H4 (cell line): ENCODE results near the gene FAM114A1. TPM values are rescaled to one million over a fixed set of nuclear protein-coding genes. Genes with fewer than 3 reads are reported as not detected.
A peak's percentile ranks its signal among the peaks of the same experiment; 100 is the strongest.

Experiments
- DNase-seq: peaks from one replicate; pipeline ENCODE4 v3.0.0-alpha.2; 2015; ENCODE audit warnings: low spot score
- total RNA-seq: library from RNA; depleted of rRNA; stranded (reverse); fragments of >200 nt; shearing (Covaris generic); gene quantifications from 2 replicates; pipeline ENCODE4 v1.2.3, GENCODE V29; 2014; rRNA removed

FAM114A1 gene
- 89.3 and 118 TPM in 2 replicates for total RNA-seq

DNA sequence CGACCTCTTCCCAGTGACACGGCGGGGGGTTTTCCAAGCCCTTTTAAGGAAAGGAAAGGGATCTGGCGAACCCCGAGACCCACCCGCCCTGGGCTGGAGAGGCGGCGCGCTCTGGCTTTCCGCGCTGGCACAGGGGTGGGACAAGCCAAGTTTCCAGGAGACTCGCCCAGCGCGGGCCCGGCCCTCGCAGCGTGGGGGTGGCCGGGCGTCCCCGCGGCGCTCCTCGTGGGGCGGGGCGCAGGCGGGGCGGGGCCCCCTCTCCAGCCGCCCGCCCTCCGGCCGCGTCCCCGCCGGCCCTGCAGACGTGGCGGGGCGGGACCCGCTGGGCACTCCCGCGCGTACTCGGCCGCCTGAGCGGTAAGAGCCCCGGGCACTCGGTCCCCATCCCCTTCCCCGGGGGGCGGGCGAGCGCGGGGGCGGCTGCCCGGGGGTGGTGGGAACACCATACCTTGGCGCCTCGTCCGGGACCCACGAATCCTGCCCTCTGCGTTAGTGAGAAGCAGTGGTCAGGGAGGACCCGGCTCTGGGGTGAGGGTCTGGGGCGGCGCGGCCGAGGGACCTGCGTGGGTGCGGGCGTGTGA lies at the start of gene FAM114A1:
TSS of gene FAM114A1 (plus strand) at position 329 of the 581 bp plus-strand sequence. CDS start 10,273 bp downstream, outside the sequence.
- peak; percentile 75 for DNase-seq

DNA sequence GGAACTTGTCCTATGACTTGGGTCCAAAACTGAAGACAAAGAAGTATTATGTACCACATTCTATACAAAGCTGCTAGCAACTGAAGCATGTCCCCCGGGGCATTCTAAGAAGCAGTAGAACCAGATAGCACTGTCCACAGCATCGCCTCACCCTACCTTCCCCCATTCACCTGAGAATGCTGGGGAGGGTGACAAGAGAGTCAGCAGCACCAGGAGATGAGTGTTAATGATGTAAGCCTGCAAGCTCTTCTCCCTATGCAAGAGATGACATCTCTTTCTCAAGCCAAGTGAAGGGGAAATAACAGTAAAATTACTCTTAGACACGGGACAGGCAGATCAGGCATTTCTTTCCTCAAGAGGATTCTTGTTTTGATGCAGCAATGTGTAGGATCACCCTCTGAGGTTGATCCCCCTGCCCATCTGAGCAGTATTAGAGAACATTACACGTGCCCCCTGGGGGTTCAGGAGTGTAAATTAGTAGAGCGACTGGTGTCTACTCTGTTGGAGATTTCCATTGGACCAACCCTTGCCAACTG lies 49.1 kb upstream of the FAM114A1 start:
- DNase-seq: no peak

DNA sequence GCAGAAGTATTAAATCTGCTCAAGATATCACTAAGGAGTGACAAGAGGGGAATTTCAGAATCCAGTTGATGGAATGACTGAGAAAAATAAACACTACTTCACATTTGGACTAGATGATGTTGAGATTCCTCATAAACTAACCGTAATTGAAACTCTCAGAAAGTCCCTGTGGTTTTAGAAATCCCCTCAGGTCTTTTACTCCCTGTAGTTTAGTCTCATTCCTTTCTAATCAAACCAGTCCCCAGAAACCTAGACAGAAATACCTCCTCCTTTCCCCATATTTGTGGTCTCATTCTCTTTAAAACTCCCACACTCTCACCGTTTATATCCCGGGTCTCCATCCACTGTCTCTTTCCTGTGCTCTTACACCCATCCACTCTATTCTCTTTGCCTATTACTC lies 48.0 kb upstream of the FAM114A1 start:
- DNase-seq: peak; percentile 62

DNA sequence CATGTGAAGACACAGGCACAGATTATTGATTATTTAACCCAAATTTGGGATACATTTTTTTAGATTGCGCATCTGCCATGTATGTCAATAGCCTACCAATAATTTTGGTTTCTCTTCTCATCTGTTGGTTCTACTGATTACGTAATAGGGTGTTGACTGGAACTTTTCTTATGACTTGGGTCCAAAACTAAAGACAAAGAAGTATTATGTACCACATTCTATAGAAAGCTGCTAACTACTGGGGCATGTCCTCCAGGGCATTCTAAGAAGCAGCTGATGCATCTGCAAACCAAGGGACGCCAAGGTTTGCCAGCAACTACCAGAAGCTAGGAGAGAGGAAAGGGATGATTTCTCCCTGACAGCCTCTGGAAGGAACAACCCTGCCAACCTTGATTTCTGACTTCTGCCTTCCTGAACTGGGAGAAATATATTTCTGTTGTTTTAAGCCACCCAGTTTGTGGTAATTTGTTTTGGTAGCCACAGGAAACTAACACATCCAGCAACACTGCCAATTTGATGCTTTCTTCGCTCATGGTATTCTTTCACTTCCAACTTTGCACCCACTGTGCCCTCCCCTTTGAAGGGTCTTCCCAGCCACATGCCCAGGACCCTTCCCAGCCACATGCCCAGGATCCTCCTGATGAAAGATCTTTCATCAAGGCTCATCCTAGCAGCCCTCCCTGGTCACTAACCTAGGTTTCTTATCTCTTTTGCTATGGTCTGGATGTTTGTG lies 47.1 kb upstream of the FAM114A1 start:
- DNase-seq: no peak

DNA sequence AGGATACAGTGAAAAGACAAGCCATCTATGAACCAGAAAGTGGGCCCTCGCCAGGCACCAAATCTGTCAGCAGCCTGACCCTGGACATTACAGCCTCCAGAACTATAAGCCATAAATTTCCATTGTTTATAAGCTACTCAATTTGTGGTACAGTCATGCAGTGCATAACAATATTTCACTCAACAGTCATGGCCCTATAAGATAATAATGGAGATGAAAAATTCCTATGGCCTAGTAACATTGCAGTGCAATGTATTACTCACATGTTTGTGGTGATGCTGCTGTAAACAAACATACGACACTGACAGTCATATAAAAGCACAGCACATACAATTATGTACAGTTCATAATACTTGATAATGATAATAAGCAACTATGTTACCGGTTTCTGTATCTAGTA lies 45.9 kb upstream of the FAM114A1 start:
- DNase-seq: no peak

DNA sequence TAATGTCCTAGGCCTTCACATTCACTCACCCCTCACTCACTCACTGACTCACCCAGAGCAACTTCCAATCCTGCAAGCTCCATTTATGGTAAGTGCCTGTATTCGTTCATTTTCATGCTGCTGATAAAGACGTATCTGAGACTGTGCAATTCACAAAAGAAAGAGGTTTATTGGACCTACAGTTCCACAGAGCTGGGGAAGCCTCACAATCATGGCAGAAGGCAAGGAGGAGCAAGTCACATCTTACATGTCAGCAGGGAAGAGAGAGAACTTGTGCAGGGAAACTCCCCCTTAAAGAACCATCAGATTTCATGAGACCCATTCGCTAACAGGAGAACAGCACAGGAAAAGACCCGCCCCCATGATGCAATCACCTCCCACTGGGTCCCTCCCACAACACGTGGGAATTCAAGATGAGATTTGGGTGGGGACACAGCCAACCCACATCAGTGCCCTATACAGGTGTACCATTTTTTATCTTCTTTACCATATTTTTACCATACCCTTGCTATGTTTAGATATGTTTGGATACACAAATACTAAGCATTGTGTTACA lies 44.8 kb upstream of the FAM114A1 start:
- no peak for DNase-seq

DNA sequence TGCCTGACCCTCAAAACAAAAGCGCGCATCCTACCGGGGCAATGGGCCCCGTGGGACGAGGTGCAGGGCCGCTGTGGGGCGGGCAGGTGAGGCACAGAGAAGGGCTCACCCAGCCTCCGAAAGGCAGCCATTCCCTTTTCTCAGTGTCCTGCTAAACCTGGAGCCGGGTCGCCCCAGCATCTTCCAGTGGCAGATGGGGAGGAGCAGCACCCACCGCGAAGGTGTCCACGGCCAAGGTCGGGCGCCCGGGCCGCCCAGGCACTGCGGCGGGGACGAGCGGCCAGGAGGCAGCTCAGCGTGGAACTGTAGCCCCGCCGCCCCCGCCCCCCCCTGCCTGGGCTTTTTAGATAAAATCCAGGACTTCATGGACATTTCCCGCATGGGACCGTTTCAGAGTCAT lies 43.8 kb upstream of the FAM114A1 start:
- DNase-seq: no peak

DNA sequence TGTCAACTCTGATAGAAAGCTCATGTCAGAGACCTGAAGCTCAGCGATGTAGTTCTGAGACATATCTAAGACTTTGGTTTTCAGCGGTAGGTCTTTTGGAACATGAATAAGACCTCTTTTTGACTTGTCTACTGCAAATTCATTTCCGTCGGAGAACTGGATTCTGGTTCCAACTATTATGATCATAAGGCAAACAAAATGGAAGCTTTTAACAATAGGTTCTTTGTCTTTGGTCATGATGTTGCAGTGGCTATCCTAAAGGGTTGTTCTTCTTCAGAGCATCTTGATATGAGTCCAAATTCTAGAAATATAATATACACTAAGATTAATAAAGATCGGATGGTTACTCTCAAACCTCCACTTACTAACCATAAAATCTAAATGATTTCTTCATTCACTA lies 38.4 kb upstream of the FAM114A1 start:
- no peak for DNase-seq

DNA sequence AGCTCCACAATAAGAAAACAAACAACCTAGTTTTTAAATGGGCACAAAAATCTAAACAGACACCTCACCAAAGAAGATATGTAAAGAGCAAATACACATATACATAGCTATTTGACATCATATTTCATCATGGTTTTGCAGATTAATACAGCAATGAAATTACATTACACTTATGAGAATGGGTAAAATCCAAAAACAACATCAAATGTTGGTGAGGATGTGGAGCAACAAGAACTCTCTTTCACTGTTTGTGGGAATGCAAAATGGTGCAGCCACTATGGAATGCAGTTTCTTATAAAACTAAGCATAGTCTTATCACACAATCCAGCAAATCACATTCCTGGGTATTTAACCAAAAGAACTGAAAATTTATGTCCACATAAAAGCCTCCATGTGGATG lies 36.0 kb upstream of the FAM114A1 start:
- no peak for DNase-seq

DNA sequence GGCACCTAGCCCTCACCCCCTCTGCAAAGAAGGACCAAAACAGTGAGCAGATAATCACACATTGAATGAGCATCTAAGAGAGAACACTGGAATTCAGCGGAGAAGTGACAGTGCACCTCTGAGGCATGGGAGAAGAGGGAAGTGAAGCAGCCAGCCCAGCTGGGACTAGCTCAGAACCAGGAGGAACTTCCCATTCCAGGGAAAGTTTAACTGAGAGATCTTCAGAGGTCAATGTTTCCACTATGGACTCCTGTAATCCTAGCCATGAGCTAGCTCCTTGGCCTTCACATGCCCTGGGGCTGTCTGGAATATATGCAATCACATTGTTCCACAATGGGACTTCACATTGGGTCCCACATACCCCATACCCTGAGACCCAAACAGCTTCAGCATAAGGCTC lies 35.4 kb upstream of the FAM114A1 start:
- no peak for DNase-seq

DNA sequence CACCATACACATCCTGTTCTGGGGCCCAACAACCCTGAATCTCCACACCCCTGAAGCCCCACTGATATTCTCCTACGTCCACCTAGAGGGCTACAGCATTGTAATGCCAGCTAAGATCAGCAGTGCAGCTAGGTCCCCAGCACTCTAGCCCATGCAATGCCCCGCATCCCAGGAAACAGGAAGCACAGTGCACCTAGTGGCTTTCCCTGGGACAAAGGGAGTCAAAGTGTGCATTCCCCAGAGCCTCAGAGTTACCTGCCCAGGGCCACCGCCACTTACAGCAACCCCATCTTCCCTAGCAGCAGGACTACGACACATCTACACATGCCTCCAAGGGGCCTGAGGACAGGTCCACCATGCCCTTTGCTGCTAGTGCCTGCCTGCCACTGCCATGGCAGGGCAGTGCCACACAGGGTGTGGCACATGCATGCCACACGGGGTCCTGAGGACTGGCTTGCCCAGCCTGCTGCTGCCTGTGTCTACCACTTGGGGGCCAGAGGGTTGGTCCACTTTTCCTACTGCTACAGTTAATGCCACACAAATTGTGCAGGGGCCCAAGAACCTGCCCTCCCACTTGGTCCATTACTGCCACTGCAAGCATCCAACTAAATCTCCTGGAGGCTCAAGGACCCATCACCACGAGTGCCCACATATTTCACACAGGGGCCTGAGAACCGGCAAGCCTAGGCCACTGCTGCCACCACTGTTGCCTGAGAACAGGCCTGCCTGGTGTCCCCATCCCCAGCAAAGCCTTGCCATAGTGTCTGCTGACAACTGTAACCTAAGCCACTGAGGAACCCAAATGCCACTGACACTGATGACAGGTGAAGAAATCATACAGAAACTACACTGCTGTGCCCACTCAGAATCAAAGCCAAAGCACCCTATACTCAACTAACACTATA lies 34.7 kb upstream of the FAM114A1 start:
- DNase-seq: no peak

DNA sequence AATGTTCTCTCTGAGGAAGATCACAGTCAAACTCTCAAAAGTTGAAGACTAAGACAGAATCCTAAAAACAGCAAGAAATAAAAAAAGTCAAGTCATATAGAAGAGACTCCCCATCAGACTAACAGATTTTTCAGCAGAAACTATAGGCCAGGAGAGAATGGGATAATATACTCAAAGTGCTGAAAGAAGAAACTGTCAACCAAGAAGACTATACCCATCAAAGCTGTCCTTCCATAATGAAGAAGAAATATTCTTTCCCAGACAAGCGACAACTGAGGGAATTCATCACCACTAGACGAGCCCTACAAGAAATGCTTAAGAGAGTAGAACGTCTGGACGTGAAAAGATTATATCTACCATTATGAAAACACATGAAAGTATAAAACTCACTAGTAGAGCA lies 33.0 kb upstream of the FAM114A1 start:
- DNase-seq: no peak

DNA sequence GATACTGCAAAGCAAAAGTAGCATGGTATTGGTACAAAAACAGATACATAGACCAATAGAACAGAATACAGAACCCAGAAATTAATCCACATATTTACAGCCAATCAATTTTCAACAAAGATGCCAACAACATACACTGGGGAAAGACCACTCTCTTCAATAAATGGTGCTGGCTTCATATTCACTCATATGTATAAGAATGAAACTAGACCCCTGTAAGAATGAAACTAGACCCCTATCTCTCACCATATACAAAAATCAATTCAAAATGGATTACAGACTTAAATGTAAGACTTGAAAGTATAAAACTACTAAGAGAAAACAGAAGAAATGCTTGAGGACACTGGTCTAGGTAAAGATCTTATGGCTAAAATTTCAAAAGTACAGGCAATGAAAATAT lies 30.3 kb upstream of the FAM114A1 start:
- no peak for DNase-seq

DNA sequence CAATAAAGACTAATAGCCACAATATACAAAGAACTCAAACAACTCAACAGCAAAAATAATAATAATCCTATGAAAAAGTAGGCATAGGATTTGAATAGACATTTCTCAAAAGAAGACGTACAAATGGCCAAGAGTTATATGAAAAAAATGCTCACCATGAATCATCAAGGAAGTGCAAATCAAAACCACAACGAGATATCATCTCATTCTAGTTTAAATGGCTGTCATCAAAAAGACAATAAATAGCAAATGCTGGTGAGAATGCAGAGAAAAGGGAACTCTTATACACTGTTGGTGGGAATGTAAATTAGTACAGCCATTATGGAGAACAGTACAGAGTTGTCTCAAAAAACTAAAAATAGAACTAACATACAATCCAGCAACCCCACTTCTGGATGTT lies 29.8 kb upstream of the FAM114A1 start:
- no peak for DNase-seq

DNA sequence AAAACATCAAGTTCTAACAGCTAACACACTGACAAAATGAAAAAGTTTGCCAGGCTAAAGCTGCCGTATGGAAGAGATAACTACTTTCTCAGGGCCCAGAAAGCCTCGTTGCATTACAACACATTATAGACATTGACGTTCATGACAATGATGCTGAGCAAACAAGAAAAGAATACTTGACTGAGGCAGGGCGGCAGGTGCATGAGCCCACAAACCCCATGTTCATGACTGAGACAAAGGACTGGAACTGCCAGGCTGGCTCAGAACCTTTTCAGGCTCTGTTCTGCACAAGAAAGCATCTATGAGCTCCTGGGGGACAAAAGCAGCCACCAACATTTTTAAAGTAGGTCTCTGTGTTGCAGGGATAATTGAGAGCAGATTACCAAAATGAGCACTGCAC lies 24.6 kb upstream of the FAM114A1 start:
- no peak for DNase-seq

DNA sequence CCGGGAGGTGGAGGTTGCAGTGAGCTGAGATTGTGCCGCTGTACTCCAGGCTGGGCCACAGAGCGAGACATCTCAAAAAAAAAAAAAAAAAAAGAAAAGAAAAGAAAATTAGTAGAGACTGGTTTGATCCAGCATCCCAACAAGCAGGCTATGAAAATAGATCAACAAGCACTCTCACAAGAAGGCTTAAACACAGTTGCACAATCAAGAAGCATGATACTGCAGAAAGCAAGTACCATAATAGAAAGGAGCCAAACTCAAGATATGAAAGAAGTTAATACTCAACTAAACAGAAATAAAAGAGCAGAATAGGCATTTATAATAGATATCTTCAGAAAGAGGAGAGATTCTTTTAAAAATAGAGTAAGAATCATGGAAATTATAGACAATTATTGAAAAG lies 21.6 kb upstream of the FAM114A1 start:
- DNase-seq: no peak

DNA sequence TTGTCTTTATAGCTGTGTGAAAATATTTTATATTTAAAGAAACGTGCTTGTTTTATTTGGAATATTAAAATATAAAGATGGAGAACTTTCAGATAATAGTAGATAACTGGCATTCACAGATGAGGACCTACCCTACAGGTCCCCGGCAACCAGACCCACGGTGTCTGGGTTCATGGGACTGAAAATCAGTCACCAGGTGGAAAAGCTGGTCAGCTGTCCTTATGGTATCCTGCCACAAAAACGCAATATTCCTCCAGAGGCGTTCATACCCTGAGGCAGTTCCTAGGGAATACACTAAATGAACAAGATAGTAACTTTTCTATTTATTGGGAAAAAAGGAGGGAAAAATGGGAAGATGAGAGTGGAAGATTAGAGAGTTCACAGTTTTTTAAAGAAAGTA lies 12.1 kb upstream of the FAM114A1 start:
- no peak for DNase-seq

DNA sequence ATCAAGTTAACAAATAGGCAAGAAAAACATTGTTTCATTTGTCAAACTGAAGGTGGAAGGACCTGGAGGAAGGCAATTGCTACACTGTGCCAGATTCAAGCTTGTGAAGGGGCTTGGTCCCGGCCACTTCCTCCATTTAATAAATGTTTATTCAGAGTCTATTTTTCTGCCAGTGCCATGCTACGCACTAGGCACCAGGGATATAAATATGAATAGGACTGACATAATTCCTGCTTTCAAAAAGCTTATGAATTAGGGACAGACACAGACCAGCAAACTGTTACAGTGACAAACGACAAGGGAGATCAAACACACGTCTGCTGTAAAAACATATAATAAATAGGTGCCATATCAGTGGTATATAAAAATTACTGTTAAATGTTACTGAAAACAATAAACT lies 11.6 kb upstream of the FAM114A1 start:
- DNase-seq: no peak

DNA sequence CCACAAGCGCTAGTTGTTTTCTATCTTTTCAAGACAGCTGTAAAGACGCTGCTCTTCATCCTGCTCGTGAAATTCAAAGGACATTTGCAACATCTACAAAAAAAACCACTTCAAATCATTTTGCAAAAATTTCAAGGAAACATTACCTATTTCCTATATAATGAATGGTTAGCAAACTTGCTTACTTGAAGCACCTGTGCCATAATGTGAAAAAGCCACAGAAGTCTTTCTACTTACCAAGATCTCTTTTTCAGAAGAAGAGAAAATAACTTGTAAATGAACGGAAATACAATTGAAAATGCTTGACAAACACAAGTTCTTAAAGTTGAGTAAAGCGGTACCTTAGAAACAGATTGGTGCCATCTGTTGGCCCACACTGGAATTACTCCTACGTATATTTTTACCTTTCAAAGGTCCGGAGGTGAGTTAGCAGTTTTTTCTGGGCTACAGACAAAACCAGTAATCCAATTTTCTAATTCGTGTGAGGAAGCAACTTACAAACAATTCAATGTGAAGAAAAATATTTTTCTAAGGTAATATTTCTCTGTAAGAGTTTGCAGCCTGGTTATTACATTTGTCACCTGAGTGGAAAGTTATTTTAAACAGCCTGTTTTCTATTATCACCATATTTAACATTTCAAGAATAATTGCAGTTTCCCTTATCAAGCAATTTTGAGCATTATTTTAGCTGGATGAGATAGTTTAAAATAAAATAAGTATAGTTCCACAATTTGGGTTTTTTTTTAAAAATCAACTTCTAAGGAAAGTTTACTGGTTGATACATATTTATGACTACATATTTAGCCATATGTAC lies 10.9 kb upstream of the FAM114A1 start, which contains the start of gene TLR6:
TSS of gene TLR6 (minus strand) at position 294 of the 814 bp plus-strand sequence. CDS start 27,344 bp downstream, outside the sequence.
- DNase-seq: peak; percentile 86

DNA sequence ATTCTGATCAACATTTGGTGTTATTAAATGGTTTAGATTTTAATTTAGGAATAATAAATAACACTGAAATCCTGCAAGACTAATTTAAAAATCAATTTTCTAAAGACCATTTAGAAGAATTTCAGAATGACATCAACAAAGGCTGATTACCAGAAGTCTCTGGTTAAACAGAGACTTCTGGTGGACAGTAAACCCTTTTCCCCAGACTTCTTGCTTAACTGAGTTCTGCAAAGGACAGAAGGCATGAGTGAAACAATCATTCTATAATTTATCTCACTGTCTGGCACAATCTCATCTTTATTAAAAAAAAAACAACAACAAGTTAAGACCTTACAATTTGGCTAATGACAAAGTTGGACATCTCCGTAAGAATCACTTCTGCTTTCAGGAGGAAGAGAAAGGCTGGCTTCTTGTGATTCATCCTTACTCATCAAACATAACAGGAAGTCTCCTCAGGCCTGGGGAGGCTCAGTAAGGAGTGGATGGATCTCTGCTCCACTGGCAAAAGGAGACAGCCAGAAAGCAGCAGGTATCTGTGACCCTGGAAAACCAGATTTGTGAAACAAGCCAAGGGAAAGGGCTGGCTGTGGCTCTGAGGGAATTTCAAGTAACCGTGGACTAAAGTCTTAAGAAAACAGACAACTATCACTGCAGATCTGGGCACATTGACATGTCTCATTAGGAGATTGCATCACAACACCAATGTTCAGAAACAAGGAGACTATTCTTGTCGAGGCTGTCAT lies 10.1 kb upstream of the FAM114A1 start:
- DNase-seq: peak; percentile 85
